SK-N-SH (cell line): ENCODE measurements around the gene EEF2.

Source experiments
- CHD2 ChIP-seq: fragments of 150-350 bp; IDR thresholded peaks from 2 replicates; pipeline ENCODE4 v1.6.1; 2018; ENCODE audit warnings: low read length; ENCODE audit not compliant: partially characterized antibody
- EZH2phosphoT487 ChIP-seq: fragments of 200-600 bp; sonication (generic); IDR thresholded peaks from 2 replicates; pipeline ENCODE4 v1.6.1; 2017; ENCODE audit warnings: low read depth, mixed run types, mild to moderate bottlenecking, antibody characterized with exemption, moderate library complexity, borderline replicate concordance
- FOSL2 ChIP-seq: IDR thresholded peaks from 2 replicates; pipeline ENCODE4 v1.4.0; 2012; ENCODE audit warnings: low read depth, mild to moderate bottlenecking, moderate library complexity, borderline replicate concordance
- MXI1 ChIP-seq: IDR thresholded peaks from 2 replicates; pipeline ENCODE4 v1.6.1; 2012; ENCODE audit warnings: mild to moderate bottlenecking, low read depth, low read length, improper control_type of control experiment
- POLR2AphosphoS5 ChIP-seq: IDR thresholded peaks from 2 replicates; pipeline ENCODE4 v1.6.1; 2012; ENCODE audit warnings: low read depth, low read length
- SMC3 ChIP-seq: IDR thresholded peaks from 2 replicates; pipeline ENCODE4 v1.6.1; 2012; ENCODE audit warnings: low read depth, low read length, improper control_type of control experiment
- YY1 ChIP-seq: IDR thresholded peaks from 2 replicates; pipeline ENCODE4 v1.4.0; 2012; ENCODE audit warnings: low read depth, mild to moderate bottlenecking
- TF ChIP-seq, protein P1 (sequence below): IDR thresholded peaks from 2 replicates; pipeline ENCODE4 v1.6.1; 2012; ENCODE audit warnings: mild to moderate bottlenecking, low read depth, low read length, moderate library complexity
- TF ChIP-seq, protein P2 (sequence below): fragments of 200-600 bp; sonication (generic); IDR thresholded peaks from 2 replicates; pipeline ENCODE4 v1.6.1; 2017; ENCODE audit warnings: antibody characterized with exemption, mild to moderate bottlenecking, moderate library complexity

DNA sequence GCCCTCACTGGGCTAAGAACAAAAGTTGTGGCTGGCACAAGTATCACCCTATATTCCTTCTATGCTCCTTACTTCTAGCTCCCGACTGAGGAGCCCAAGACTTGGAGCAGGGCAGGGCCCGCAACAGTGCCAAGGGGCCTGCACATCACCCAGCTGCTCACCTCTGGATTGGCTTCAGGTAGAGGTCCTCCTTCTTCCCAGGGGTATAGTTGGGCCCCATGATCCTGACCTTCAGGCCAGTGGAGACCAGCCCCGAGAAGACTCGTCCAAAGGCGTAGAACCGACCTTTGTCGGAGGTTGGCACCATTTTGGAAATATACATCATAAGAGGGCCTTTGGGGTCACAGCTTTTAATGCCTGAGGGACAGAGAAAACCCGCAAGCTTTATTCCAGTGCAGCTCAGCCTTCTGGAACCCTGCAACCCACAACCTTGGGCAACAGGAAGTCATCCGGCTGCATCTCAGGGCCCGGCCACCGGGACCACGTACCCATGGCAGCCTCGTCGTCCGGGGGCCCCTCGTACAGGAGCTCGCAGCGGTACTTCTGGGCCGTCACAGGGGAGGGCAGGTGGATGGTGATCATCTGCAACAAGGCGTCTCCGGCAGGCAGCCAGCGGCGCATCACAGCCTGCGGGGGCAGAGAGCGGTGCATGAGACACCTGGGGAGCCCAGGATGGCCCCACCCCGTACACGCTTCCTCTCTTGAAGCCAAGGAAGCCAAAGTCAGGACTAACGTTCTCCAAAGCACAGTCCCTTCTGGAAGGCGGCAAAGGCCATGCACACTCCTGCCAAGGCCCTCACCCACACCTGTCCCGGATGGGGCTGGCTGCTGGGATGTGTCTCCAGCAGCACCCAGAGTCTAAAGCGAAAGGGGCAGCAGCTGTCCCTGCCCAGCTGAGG is 4.7 kb downstream of the EEF2 start:
- TF ChIP-seq MXI1 (no peak), SMC3 (no peak), POLR2AphosphoS5 (no peak; the same call in 1 of the 2 replicates), YY1 (no peak), EZH2phosphoT487 (no peak), FOSL2 (no peak), CHD2 (no peak)
- TF ChIP-seq, protein P1, sequence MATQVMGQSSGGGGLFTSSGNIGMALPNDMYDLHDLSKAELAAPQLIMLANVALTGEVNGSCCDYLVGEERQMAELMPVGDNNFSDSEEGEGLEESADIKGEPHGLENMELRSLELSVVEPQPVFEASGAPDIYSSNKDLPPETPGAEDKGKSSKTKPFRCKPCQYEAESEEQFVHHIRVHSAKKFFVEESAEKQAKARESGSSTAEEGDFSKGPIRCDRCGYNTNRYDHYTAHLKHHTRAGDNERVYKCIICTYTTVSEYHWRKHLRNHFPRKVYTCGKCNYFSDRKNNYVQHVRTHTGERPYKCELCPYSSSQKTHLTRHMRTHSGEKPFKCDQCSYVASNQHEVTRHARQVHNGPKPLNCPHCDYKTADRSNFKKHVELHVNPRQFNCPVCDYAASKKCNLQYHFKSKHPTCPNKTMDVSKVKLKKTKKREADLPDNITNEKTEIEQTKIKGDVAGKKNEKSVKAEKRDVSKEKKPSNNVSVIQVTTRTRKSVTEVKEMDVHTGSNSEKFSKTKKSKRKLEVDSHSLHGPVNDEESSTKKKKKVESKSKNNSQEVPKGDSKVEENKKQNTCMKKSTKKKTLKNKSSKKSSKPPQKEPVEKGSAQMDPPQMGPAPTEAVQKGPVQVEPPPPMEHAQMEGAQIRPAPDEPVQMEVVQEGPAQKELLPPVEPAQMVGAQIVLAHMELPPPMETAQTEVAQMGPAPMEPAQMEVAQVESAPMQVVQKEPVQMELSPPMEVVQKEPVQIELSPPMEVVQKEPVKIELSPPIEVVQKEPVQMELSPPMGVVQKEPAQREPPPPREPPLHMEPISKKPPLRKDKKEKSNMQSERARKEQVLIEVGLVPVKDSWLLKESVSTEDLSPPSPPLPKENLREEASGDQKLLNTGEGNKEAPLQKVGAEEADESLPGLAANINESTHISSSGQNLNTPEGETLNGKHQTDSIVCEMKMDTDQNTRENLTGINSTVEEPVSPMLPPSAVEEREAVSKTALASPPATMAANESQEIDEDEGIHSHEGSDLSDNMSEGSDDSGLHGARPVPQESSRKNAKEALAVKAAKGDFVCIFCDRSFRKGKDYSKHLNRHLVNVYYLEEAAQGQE = no peak
- TF ChIP-seq, protein P2, sequence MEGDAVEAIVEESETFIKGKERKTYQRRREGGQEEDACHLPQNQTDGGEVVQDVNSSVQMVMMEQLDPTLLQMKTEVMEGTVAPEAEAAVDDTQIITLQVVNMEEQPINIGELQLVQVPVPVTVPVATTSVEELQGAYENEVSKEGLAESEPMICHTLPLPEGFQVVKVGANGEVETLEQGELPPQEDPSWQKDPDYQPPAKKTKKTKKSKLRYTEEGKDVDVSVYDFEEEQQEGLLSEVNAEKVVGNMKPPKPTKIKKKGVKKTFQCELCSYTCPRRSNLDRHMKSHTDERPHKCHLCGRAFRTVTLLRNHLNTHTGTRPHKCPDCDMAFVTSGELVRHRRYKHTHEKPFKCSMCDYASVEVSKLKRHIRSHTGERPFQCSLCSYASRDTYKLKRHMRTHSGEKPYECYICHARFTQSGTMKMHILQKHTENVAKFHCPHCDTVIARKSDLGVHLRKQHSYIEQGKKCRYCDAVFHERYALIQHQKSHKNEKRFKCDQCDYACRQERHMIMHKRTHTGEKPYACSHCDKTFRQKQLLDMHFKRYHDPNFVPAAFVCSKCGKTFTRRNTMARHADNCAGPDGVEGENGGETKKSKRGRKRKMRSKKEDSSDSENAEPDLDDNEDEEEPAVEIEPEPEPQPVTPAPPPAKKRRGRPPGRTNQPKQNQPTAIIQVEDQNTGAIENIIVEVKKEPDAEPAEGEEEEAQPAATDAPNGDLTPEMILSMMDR = no peak
